GM21515 (cell line): Measurements from ENCODE around the gene TIMP2.
"Not testable (repeated sequence)": the region's sequence is repeated elsewhere in the genome, so short reads cannot be mapped to it uniquely, and the experiment has no call there.

Source experiments
- ATAC-seq: cut with Tn5 transposase; IDR thresholded peaks from one replicate; pipeline ENCODE4 v1.9.1; 2021; ENCODE audit not compliant: unreplicated experiment

The TIMP2 gene

DNA sequence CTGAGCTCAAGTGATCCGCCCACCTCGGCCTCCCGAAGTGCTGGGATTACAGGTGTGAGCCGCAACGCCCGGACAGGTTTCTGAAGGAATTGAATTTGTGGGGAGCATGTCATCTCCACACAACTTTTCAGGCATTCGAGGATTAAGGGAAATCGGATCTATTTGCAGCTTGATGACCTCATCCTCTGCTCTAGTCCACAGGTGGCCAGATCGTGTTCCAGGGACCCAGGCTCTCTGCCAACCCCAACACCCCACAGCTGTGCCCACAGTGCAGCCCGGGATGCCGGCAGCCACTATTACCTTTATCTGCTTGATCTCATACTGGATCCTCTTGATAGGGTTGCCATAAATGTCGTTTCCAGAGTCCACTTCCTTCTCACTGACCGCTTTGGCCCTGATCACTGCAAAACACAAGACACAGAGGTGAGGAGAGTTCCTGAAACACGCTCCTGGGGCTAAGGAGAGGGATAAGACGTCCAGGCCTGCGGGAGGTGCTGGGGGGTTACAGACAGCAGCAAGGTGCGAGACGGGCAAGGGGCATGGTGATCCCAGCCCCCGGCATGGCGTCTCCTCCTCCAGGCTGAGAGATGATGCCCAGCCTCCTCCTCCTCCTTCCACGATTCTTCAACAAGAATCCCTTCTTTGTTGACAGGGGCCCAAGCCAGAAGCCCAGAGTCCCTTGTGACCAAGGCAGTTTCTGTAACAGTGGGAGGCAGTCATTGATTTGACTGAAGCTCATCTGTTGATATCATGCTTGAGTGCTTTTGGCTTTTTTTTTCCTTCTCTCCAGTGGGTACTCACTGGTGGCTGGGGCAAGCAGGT is 51.5 kb downstream of the TIMP2 start:
- ATAC-seq = no peak

DNA sequence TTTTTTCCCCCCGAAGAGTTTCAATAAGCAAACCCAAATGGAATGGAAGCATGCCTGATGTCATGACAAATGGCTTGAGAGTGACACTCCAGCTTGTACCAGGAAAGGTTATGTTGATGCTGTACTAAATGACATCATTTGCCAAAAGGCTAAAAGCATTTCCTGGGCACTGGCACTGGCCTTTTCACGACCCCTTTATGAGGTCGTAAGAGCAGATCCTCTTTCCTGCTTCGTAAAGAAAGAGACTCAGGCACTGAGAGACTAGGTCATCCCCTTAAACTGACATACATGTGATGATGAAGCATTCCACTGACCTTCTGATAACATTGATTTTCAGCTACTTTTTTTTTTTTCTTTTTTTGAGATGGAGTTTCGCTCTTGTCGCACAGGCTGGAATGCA is 52.7 kb downstream of the TIMP2 start:
- no peak for ATAC-seq

GRCh38 chr17:78870621-78871020 is 54.6 kb downstream of the TIMP2 start:
- no peak for ATAC-seq

DNA sequence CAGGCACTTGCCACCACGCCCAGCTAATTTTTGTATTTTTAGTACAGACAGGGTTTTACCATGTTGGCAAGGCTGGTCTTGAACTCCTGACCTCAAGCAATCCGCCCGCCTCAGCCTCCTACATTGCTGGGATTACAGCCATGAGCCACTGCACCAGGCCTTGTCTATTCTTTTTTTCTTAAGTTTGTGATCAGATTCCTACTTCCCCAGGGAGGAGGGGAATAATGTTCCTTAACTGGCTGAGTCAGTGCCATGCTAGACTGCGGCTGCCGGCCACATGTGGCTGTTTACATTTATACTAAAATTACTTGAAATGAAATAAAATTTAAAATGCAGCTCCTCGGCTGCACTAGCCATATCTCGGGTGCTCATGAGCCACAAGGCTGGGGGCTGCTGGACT is 56.8 kb downstream of the TIMP2 start:
- ATAC-seq = no peak

- not testable (repeated sequence) for ATAC-seq
These were observed 58.1 kb downstream of the TIMP2 start for GRCh38 chr17:78867046-78867445.

- ATAC-seq = no peak
These were observed 59.4 kb downstream of the TIMP2 start for GRCh38 chr17:78865682-78866390.

DNA sequence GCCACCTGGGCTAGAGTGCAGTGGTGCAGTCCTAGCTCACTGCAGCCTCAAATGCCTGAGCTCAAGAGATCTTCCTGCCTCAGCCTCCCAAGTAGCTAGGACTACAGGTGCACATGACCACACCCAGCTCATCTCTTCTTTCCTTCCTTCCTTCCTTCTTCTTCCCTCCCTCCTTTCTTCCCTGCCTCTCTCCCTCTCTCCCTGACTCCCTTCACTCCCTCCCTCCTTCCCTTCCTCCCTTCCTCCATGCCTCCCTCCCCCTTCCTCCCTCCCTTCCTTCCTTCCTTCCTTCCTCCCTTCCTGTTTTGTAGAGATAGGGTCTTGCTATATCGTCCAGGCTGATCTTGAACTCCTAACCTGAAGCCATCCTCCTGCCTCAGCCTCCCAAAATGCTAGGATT is 61.1 kb downstream of the TIMP2 start:
- no peak for ATAC-seq

DNA sequence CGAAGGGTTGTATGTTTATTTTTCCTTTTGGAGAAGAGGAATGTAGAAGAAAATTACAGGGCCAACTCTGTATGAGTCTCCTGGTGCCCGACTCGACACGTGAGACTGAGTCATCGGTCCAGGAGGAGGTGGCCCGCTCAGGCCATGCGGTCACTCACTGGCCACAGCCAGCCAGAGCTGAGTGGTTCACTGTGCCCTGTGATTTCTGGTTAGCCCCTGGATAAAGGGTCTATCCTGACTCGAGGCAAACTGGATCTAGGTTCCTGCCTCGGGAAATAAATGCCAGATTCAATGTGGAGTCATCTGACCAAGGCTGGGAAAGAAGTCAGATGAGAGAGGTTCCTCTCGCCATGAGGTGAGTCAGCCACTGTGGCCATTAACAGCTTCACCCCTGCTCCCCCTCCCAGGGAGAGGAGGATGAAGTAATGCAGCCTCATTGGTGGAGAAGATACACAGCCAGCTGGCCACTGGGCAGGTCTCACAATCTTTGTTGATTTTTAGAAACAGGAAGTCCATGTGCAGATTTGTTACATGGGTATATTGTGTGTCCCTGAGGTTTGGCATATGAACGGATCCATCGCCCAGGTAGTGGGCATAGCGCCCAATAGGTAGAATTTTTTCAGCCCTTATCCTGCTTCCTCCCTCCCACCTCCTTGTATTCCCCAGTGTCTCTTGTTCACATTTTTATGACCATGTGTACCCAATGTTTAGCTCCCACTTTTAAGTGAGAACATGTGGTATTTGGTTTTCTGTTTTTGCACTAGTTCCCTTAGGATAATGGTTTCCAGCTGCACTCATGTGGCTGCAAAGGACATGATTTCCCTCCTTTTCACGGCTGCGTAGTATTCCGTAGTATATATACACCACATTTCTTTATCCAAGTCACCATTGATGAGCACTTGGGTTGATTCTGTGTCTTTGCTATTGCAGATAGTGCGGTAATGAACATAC is 62.8 kb downstream of the TIMP2 start:
- no peak for ATAC-seq

DNA sequence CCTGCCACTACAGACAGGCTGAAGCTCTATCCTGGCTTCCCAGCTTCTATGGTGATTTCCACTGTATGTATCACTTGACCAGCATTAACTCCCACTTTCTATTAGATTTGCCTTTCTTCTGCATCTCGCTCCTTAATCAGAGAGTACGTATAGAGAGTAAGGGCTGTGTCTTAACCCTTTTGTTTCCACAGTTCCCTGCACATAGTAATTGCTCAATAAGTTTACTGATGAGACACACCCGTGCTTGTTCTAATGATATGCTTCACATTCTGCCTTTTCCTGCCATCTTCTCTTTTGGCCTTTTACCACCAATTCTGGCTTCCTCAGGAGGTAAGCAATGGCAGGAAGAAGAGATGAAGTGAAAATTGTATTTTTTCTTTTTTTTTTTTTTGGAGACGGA is 64.0 kb downstream of the TIMP2 start:
- no peak for ATAC-seq

- no peak for ATAC-seq
These were observed 66.1 kb downstream of the TIMP2 start for GRCh38 chr17:78859051-78859450.

DNA sequence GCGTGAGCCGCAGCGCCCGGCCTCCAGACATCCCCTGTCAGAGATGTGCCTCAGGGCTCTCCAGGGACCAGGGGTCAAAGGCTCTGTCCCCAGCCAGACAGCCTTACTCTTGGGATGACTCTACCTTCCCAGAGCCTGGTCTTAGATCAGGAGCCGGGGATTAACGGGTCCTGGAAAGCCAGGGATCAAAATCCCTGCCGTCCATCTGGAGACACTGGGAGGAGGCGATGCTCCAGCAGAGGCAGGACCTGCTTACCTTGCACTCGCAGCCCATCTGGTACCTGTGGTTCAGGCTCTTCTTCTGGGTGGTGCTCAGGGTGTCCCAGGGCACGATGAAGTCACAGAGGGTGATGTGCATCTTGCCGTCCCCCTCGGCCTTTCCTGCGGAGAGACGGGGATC is 67.9 kb downstream of the TIMP2 start:
- ATAC-seq = no peak

- ATAC-seq = no peak
These were observed 69.5 kb downstream of the TIMP2 start for GRCh38 chr17:78855561-78856165.

- ATAC-seq = no peak
These were observed 70.7 kb downstream of the TIMP2 start for GRCh38 chr17:78854508-78854907.

- no peak for ATAC-seq
These were observed 71.2 kb downstream of the TIMP2 start for GRCh38 chr17:78853926-78854394.

GRCh38 chr17:78852709-78853121 is 72.5 kb downstream of the TIMP2 start:
- no peak for ATAC-seq

DNA sequence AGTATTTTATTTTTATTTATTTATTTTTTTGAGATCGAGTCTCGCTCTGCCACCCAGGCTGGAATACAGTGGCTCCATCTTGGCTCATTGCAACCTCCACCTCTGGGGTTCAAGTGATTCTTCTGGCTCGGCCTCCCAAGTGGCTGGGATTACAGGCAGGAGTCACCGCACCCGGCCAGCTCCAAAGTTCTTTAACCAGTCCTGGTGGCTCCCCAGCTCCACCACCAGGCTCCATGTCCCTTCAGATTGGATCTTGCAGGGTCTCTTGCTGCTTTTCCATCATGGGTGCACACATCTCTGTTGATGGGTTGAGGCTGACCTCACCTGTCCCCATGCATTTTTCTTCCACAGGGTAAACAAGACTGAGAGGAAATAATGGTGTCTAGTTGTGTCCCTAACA is 76.2 kb downstream of the TIMP2 start:
- ATAC-seq = no peak

DNA sequence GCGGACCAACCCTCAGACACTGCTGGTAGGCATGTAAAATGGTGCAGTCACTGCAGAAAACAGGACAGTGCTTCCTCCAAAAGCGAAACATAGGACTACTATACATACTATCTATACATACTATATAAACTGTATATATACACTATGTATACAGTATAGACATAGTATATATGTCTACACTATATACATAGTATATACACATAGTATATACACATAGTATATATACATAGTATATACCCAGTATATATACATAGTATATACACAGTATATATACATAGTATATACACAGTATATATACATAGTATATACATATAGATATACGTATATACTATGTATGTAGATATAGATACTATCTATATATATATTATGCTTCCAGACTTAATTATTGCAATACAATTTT is 78.1 kb downstream of the TIMP2 start:
- no peak for ATAC-seq

DNA sequence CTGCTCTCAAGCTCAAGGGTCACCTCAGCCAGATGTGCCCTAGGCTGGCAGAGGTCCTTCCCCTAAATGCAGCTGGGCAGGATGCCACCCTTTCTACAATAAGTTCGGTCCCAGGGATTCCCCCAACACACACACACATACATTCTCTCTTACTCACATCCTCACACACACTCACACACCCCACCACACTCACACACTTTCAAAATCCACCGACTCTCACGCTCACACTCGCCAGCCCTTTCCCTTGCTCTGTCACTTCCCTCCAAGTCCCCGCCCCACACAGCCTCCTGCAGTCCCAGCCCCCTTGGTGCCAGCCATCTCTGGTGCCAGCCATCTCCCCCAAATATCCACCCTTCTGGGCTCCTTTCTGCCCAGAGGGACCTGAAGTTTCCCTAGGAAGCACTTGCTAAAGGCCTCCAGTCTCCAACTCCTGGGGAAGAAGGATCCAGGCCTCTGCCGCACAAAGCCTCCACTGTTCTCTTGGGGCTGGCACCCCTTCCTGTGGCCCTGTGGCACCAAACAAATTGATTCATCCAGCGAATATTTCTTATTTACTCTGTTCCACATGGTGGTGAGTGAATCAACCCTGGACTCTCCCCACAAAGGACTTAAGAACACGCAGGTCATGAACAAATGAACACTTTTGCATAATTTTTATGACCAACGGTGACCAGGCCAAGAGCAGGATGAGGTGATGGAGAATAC is 80.7 kb downstream of the TIMP2 start:
- no peak for ATAC-seq

- no peak for ATAC-seq
These were observed 82.2 kb downstream of the TIMP2 start for GRCh38 chr17:78842881-78843565.
